ENCODE data around the gene DENND1C.

GRCh38 chr19:6450166-6450565, 31.4 kb downstream of the DENND1C start:
- no peak for TF ChIP-seq REST (IDR thresholded peaks at IDR 0.05; ENCODE audit: insufficient read depth in 1 of 2, low read depth in 2 of 2, low read length in 2 of 2)
- TF ChIP-seq TAF1 (IDR thresholded peaks at IDR 0.05; ENCODE audit: borderline replicate concordance, insufficient read depth, low read length): no peak
